A549 (cell line): ENCODE data around the gene PAK4. TPM values are rescaled to one million over a fixed set of nuclear protein-coding genes. Genes with fewer than 3 reads are reported as not detected.

Source experiments
- ATAC-seq, 2 experiments: fragments of 200-7000 bp in 1 of 2; fragments of >200 bp in 1 of 2; cut with Nextera tagmentation in 1 of 2; cut with Tn5 transposase in 1 of 2; 3 replicates each; pipeline versions ENCODE4 v1.8.0 to v1.9.1; 2018 to 2020; ENCODE audit warnings: mild to moderate bottlenecking in 1 of 2, moderate library complexity in 1 of 2
- CTCF ChIA-PET: fragments of 300-600 bp; sonication (Branson Sonifier 250); formaldehyde crosslinking; extraction: SDS; loops from one replicate; lab custom pipeline; 2021; ENCODE audit warnings: antibody characterized with exemption, inconsistent platforms; lab: Yijun Ruan, JAX
- POLR2A ChIA-PET: fragments of 350-600 bp; formaldehyde crosslinking; extraction: SDS; loops from one replicate; lab custom pipeline; 2021; ENCODE audit warnings: antibody characterized with exemption, inconsistent platforms; lab: Yijun Ruan, JAX
- DNase-seq, 2 experiments: peaks; one replicate each; pipeline versions ENCODE4 v3.0.0 to v3.0.0-alpha.2; 2011 to 2016; ENCODE audit warnings: low read depth in 1 of 2, low spot score in 1 of 2
- FAIRE-seq: peaks from 2 replicates; lab custom pipeline; 2011; peaks lifted over from hg19 to GRCh38; lab: Jason Lieb, UNC
- H3K27ac ChIP-seq, 2 experiments: fragments of >200 bp; sonication (Bioruptor Twin); formaldehyde crosslinking; 3 replicates each; pipeline ENCODE4 v1.5.1; 2016 to 2017
- H3K4me1 ChIP-seq: fragments of >200 bp; sonication (Bioruptor Twin); formaldehyde crosslinking; 3 replicates; pipeline ENCODE4 v1.6.1; 2016
- H3K4me2 ChIP-seq: fragments of >200 bp; sonication (Bioruptor Twin); formaldehyde crosslinking; 3 replicates; pipeline ENCODE4 v1.6.1; 2016
- H3K4me3 ChIP-seq: fragments of >200 bp; sonication (Bioruptor Twin); formaldehyde crosslinking; 3 replicates; pipeline ENCODE4 v1.5.1; 2016
- H3K9me3 ChIP-seq: fragments of >200 bp; sonication (Bioruptor Twin); formaldehyde crosslinking; 3 replicates; pipeline ENCODE4 v1.6.1; 2016
- BHLHE40 ChIP-seq: IDR thresholded peaks from 2 replicates; pipeline ENCODE4 v1.6.1; 2012; ENCODE audit warnings: low read depth, low read length, inconsistent platforms
- CBX2 ChIP-seq: fragments of 200-600 bp; sonication (generic); IDR thresholded peaks from 2 replicates; pipeline ENCODE4 v1.6.1; 2016; ENCODE audit warnings: low read depth, mild to moderate bottlenecking, borderline replicate concordance
- CBX8 ChIP-seq: fragments of 200-600 bp; sonication (generic); IDR thresholded peaks from 2 replicates; pipeline ENCODE4 v1.6.1; 2016
- CEBPB ChIP-seq, 2 experiments: fragments of >200 bp in 1 of 2; sonication (Bioruptor Twin) in 1 of 2; formaldehyde crosslinking in 1 of 2; IDR thresholded peaks; 2 replicates each; pipeline ENCODE4 v1.6.1; 2012 to 2016
- EHMT2 ChIP-seq: fragments of 200-600 bp; sonication (generic); IDR thresholded peaks from 2 replicates; pipeline ENCODE4 v1.6.1; 2016; ENCODE audit warnings: antibody characterized with exemption, low read depth, mild to moderate bottlenecking, moderate library complexity
- EP300 ChIP-seq, 2 experiments: fragments of >200 bp; sonication (Bioruptor Twin); formaldehyde crosslinking; IDR thresholded peaks; 2 replicates in 1 of 2; 3 replicates in 1 of 2; pipeline ENCODE4 v1.6.1; 2016 to 2017
- FOSB ChIP-seq: fragments of 250-450 bp; sonication (Bioruptor Pico); IDR thresholded peaks from 2 replicates; pipeline ENCODE4 v1.5.0; 2020; ENCODE audit warnings: mild to moderate bottlenecking, moderate library complexity
- FOXS1 ChIP-seq: fragments of 250-450 bp; sonication (Bioruptor Pico); IDR thresholded peaks from 2 replicates; pipeline ENCODE4 v1.5.0; 2020; ENCODE audit warnings: mild to moderate bottlenecking, moderate library complexity
- HDAC2 ChIP-seq: fragments of 200-600 bp; sonication (generic); IDR thresholded peaks from 2 replicates; pipeline ENCODE4 v1.6.1; 2016
- HOXA7 ChIP-seq: fragments of 250-450 bp; sonication (Bioruptor Pico); IDR thresholded peaks from 2 replicates; pipeline ENCODE4 v1.5.0; 2020; ENCODE audit warnings: mild to moderate bottlenecking, moderate library complexity
- JUNB ChIP-seq: fragments of >200 bp; sonication (Bioruptor Twin); formaldehyde crosslinking; IDR thresholded peaks from 2 replicates; pipeline ENCODE4 v1.6.1; 2016
- KDM5A ChIP-seq: fragments of 200-600 bp; sonication (generic); IDR thresholded peaks from 2 replicates; pipeline ENCODE4 v1.6.1; 2016; ENCODE audit warnings: antibody characterized with exemption, mild to moderate bottlenecking
- NPAS2 ChIP-seq: fragments of 250-450 bp; sonication (Bioruptor Pico); IDR thresholded peaks from 2 replicates; pipeline ENCODE4 v1.8.0; 2022; ENCODE audit warnings: mild to moderate bottlenecking, moderate library complexity, borderline replicate concordance
- PHF8 ChIP-seq: fragments of 200-600 bp; sonication (generic); IDR thresholded peaks from 2 replicates; pipeline ENCODE4 v1.6.1; 2016; ENCODE audit warnings: low read depth, mild to moderate bottlenecking, antibody characterized with exemption, moderate library complexity, borderline replicate concordance
- RARB ChIP-seq: fragments of 250-450 bp; sonication (Bioruptor Pico); IDR thresholded peaks from 2 replicates; pipeline ENCODE4 v1.8.0; 2021; ENCODE audit warnings: mild to moderate bottlenecking, moderate library complexity
- ZFP36 ChIP-seq: fragments of 450-650 bp; IDR thresholded peaks from 2 replicates; pipeline ENCODE4 v1.6.1; 2014; ENCODE audit warnings: borderline replicate concordance; ENCODE audit not compliant: partially characterized antibody
- ZNF302 ChIP-seq: fragments of 250-450 bp; sonication (Bioruptor Pico); IDR thresholded peaks from 2 replicates; pipeline ENCODE4 v1.9.0; 2021; ENCODE audit warnings: inconsistent platforms, mild to moderate bottlenecking, moderate library complexity
- ZSCAN20 ChIP-seq: fragments of 250-450 bp; sonication (Bioruptor Pico); IDR thresholded peaks from 2 replicates; pipeline ENCODE4 v1.8.0; 2022; ENCODE audit warnings: mild to moderate bottlenecking, moderate library complexity
- WGBS: methylation state at CpG from one replicate; pipeline ENCODE4 v1.1.6; 2017; ENCODE audit errors: missing lambda C conversion rate; 5-methylcytosine and 5-hydroxymethylcytosine counted together
- polyA plus RNA-seq, 4 experiments: library from polyadenylated mRNA; depleted of rRNA in 3 of 4; stranded (reverse); fragments of >200 nt; fragmentation: RNase III in 1 of 4; extraction: RNeasy Plus Mini Kit Qiagen cat#74134 plus additional on column Dnase treatment in 1 of 4; gene quantifications; 2 replicates in 3 of 4; 3 replicates in 1 of 4; pipeline ENCODE4 v1.2.3, GENCODE V29; 2011 to 2017
- TF ChIP-seq, protein P1 (sequence below): fragments of 150-350 bp; IDR thresholded peaks from 2 replicates; pipeline ENCODE4 v1.6.1; 2014; ENCODE audit warnings: low read depth, mild to moderate bottlenecking, low read length
- TF ChIP-seq, protein P2 (sequence below): fragments of 200-600 bp; sonication (generic); IDR thresholded peaks from 2 replicates; pipeline ENCODE4 v1.6.1; 2016; ENCODE audit warnings: antibody characterized with exemption, mild to moderate bottlenecking, moderate library complexity
- TF ChIP-seq, protein P3 (sequence below): fragments of 450-650 bp; IDR thresholded peaks from 2 replicates; pipeline ENCODE4 v1.6.1; 2014; ENCODE audit warnings: antibody characterized with exemption
- TF ChIP-seq, protein P4 (sequence below): fragments of >200 bp; sonication (Bioruptor Twin); formaldehyde crosslinking; IDR thresholded peaks from 2 replicates; pipeline ENCODE4 v1.6.1; 2016

Gene PAK4
- polyA plus RNA-seq, 2 of the 4 experiments (the other 2 are of a cell fraction) = 42.9 to 84.2 TPM

DNA sequence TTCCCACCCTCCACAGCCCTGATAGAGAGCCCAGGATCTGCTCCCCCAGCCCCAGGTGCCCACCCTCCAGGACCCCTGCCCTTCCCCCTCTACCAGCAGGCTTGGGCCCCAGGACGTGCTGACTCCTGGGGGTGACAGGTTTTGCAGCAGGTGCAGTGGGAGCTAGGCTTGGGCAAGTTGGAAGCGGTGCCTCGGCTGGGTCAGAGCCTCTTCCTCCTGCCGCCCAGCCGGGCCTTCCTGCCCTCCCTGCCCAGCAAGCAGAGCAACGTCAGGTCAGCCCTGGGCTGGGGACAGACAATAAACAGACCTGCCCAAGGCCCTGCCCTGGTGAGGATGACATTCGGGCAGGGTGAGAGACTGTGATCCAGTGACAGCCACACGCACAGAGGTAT is 62.0 kb downstream of the PAK4 start (continued):
- TF ChIP-seq, protein P1, sequence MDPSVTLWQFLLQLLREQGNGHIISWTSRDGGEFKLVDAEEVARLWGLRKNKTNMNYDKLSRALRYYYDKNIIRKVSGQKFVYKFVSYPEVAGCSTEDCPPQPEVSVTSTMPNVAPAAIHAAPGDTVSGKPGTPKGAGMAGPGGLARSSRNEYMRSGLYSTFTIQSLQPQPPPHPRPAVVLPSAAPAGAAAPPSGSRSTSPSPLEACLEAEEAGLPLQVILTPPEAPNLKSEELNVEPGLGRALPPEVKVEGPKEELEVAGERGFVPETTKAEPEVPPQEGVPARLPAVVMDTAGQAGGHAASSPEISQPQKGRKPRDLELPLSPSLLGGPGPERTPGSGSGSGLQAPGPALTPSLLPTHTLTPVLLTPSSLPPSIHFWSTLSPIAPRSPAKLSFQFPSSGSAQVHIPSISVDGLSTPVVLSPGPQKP = no peak

DNA sequence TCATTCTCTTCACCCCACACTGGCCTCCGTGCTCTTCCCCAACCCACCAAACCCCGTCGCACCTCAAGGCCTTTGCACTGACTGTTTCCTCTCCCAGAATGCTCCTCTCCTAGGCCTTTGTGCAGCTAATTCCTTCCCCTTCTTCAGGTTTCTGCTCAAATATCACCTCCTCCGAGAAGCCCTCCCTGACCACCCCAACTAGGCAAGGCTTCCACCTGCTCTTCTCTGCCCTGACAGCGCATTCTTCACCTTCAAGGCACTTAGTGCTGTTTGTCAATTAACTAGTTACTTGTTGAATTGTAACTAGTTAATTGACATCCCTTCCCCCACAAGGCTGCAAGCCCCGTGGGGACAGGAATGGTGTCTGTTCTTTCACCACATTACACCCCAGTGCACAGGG is 63.4 kb downstream of the PAK4 start:
- ChIA-PET POLR2A (no interaction called here), CTCF (interaction anchor here (0.6 to 4.3 kb wide), 15 partner anchors 8 to 237 kb away, joined by 3 to 55 read pairs (median 10); partner anchors contain the start of genes NCCRP1 and SYCN)
- FAIRE-seq (peak; percentile 39), DNase-seq (no peak), ATAC-seq (no peak)
- Histone ChIP-seq H3K4me3 (no peak overlapping the region), H3K9me3 (no peaks in the 10 kb centered on the region), H3K4me1 (peaks cover 25% of the 10 kb centered on the region), H3K4me2 (no peak overlapping the region), H3K27ac (no peak overlapping the region)
- TF ChIP-seq ZSCAN20 (no peak), EP300 (IDR thresholded peaks at IDR 0.05) (no peak), ZFP36 (peak; percentile 96), RARB (CRISPR knock-in tag) (no peak)
- TF ChIP-seq, protein P2, sequence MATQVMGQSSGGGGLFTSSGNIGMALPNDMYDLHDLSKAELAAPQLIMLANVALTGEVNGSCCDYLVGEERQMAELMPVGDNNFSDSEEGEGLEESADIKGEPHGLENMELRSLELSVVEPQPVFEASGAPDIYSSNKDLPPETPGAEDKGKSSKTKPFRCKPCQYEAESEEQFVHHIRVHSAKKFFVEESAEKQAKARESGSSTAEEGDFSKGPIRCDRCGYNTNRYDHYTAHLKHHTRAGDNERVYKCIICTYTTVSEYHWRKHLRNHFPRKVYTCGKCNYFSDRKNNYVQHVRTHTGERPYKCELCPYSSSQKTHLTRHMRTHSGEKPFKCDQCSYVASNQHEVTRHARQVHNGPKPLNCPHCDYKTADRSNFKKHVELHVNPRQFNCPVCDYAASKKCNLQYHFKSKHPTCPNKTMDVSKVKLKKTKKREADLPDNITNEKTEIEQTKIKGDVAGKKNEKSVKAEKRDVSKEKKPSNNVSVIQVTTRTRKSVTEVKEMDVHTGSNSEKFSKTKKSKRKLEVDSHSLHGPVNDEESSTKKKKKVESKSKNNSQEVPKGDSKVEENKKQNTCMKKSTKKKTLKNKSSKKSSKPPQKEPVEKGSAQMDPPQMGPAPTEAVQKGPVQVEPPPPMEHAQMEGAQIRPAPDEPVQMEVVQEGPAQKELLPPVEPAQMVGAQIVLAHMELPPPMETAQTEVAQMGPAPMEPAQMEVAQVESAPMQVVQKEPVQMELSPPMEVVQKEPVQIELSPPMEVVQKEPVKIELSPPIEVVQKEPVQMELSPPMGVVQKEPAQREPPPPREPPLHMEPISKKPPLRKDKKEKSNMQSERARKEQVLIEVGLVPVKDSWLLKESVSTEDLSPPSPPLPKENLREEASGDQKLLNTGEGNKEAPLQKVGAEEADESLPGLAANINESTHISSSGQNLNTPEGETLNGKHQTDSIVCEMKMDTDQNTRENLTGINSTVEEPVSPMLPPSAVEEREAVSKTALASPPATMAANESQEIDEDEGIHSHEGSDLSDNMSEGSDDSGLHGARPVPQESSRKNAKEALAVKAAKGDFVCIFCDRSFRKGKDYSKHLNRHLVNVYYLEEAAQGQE = no peak
- WGBS = 75% methylated on average over 6 of the region's 6 CpGs

DNA sequence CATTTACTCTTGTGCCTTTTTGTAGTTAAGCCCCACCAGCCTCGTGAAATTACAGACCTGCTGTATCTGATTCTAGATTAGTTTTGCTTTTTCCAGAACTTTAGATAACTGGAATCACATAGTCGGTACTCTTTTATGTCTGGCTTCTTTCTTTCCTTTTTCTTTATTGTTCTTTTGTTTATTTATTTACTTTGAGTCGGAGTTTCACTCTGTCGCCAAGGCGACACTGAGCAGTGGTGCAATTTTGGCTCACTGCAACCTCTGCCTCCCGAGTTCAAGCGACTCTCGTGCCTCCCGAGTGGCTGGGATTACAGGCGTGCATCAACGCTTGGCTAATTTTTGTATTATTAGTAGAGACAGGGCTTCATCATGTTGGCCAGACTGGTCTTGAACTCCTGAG is 65.2 kb downstream of the PAK4 start:
- Histone ChIP-seq H3K9me3 (no peaks in the 10 kb centered on the region), H3K27ac (peak overlapping the region in 1 of 2 experiments; percentile 0; a peak in 1 of 6 replicates), H3K4me3 (no peak overlapping the region), H3K4me1 (peaks cover 38% of the 10 kb centered on the region), H3K4me2 (peak overlapping the region; percentile 41)
- ChIA-PET CTCF (interaction anchor here (0.6 to 2.5 kb wide), 6 partner anchors 41 to 229 kb away, joined by 3 to 10 read pairs (median 3); no protein-coding TSS in a partner anchor), POLR2A (no interaction called here)
- no peak for ATAC-seq
- 37% methylated on average over 11 of the region's 11 CpGs for WGBS
- DNase-seq = peak in 1 of 2 experiments; percentile 68
- TF ChIP-seq EHMT2 (no peak), ZNF302 (CRISPR knock-in tag) (no peak), CBX2 (no peak), CEBPB (IDR thresholded peaks at IDR 0.05) (no peak), HOXA7 (CRISPR knock-in tag) (no peak), HDAC2 (no peak), FOXS1 (CRISPR knock-in tag) (no peak), CBX8 (no peak), PHF8 (no peak), FOSB (CRISPR knock-in tag) (no peak), JUNB (no peak), ZSCAN20 (no peak), BHLHE40 (no peak), KDM5A (no peak), NPAS2 (CRISPR knock-in tag) (no peak), RARB (CRISPR knock-in tag) (no peak)
- TF ChIP-seq, protein P3, sequence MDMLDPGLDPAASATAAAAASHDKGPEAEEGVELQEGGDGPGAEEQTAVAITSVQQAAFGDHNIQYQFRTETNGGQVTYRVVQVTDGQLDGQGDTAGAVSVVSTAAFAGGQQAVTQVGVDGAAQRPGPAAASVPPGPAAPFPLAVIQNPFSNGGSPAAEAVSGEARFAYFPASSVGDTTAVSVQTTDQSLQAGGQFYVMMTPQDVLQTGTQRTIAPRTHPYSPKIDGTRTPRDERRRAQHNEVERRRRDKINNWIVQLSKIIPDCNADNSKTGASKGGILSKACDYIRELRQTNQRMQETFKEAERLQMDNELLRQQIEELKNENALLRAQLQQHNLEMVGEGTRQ = no peak
- TF ChIP-seq, protein P4, sequence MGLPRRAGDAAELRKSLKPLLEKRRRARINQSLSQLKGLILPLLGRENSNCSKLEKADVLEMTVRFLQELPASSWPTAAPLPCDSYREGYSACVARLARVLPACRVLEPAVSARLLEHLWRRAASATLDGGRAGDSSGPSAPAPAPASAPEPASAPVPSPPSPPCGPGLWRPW = no peak
- FAIRE-seq = peak; percentile 99
